Left lung (tissue), 10 donors: ENCODE data around the gene RASAL2. TPM values are rescaled to one million over a fixed set of nuclear protein-coding genes. Genes with fewer than 3 reads are reported as not detected.

ENCODE experiments used
- ATAC-seq: fragments of 200-7000 bp; cut with Tn5 transposase; one replicate; pipeline ENCODE4 v1.9.1; 2020; ENCODE audit warnings: moderate library complexity
- DNase-seq, 4 donors: peaks; one replicate each; pipeline ENCODE4 v3.0.0-alpha.2; 2013 to 2020
- H3K27ac ChIP-seq, 2 donors: fragments of 200-600 bp; sonication (generic) in 1 of 2; one replicate each; pipeline versions ENCODE4 v1.5.0 to v1.8.0; 2020 to 2021
- H3K27me3 ChIP-seq, 2 donors: fragments of 200-600 bp; sonication (generic) in 1 of 2; one replicate each; pipeline versions ENCODE4 v1.5.0 to v1.8.0; 2020 to 2021
- H3K36me3 ChIP-seq, 2 donors: fragments of 200-600 bp; sonication (generic) in 1 of 2; one replicate each; pipeline versions ENCODE4 v1.5.0 to v1.8.0; 2020 to 2021
- H3K4me1 ChIP-seq, 2 donors: fragments of 200-600 bp; one replicate each; pipeline ENCODE4 v1.8.0; 2021
- H3K4me3 ChIP-seq, 2 donors: fragments of 200-600 bp; sonication (generic) in 1 of 2; one replicate each; pipeline versions ENCODE4 v1.5.0 to v1.8.0; 2020 to 2021; ENCODE audit warnings: mild to moderate bottlenecking in 1 of 2
- H3K9me3 ChIP-seq, 2 donors: fragments of 200-600 bp; sonication (generic) in 1 of 2; one replicate each; pipeline versions ENCODE4 v1.5.0 to v1.8.0; 2020 to 2021
- CTCF ChIP-seq, 2 donors: fragments of 200-600 bp; sonication (generic) in 1 of 2; IDR thresholded peaks; one replicate each; pipeline versions ENCODE4 v1.5.0 to v1.8.0; 2021; ENCODE audit warnings: antibody characterized with exemption in 2 of 2
- intact Hi-C, 2 donors: fragments of 100-400 bp; cut with DNase I; formaldehyde crosslinking; loops; one replicate each; pipeline versions ENCODE4 v1.11.2 to v1.14.2; 2022
- polyA plus RNA-seq, 6 donors: library from polyadenylated mRNA; unstranded; fragments of 120-200 nt; gene quantifications; one replicate each; pipeline ENCODE4 v1.2.1, GENCODE V29; 2013; ENCODE audit not compliant: insufficient read length in 6 of 6
- total RNA-seq, 2 donors: library from RNA; stranded (reverse); fragmentation: NEBNext Ultra II Directional; extraction: Animal tissue kit (Norgen Biotek cat#: 25700); gene quantifications; one replicate each; pipeline ENCODE4 v1.2.1, GENCODE V29; 2021
- donor health status: DM: no; HTN: yes; CAD: no.
- donor health status: DM: no; HTN: no; CAD: no.

The RASAL2 gene
- total and polyA plus RNA-seq, 8 donors, result 26.4 to 35.6 (median 29.5) TPM

DNA sequence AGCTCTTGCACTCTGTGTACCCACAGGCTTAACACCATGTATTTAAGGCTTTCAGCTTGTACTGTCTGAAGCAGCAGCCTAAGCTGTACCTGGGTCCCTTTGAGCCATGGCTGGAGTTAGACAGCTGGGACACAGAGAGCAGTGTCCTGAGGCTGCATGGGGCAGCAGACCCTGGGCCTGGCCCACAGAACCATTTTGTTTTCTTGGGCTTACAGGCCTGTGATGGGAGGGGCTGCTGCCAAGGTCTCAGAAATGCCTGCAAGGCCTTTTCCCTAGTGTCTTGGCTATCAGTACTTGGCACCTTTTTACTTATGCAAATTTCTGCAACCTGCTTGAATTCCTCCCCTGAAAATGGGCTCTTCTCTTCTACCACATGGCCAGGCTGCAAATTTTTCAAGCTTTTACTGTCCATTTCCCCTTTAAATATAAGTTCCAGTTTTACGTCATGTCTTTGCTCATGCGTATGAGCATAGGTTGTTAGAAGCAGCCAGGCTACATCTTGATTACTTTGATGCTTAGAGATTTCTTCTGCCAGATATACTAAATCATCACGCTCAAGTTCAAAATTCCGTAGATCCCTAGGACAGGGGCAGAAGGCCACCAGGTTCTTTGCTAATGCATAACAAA lies 259.0 kb downstream of the RASAL2 start:
- no peak for TF ChIP-seq CTCF (IDR thresholded peaks at IDR 0.05)
- no peaks in the 10 kb centered on the region for H3K27me3 ChIP-seq
- no peaks in the 10 kb centered on the region for H3K4me1 ChIP-seq
- intact Hi-C loops, result no loop called here
- DNase-seq (no peak), ATAC-seq (no peak)
- H3K36me3 ChIP-seq, result no peaks in the 10 kb centered on the region
- no peak overlapping the region for H3K4me3 ChIP-seq
- no peak overlapping the region for H3K27ac ChIP-seq
- H3K9me3 ChIP-seq, result peaks cover 0 to 5% of the 10 kb centered on the region in 2 donors

DNA sequence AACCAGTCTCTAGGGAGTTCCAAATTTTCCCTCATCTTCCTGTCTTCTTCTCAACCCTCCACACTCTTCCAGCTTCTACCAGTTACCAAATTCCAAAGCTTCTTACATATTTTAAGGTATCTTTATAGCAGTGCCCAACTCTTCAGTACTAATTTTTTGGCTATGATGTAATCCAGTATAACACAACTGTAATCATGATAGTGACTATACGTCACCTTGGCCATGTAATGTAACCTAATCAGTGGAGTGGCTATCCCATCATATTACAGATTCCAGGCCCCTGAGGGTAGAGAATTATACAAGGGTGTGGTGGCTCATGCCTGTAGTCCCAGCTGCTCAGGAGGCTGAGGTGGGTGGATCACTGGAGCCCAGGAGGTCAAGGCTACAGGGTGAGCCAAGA lies 259.6 kb downstream of the RASAL2 start:
- Histone ChIP-seq H3K9me3 (peaks cover 0 to 5% of the 10 kb centered on the region in 2 donors), H3K4me3 (no peak overlapping the region), H3K27ac (no peak overlapping the region), H3K4me1 (no peaks in the 10 kb centered on the region), H3K36me3 (no peaks in the 10 kb centered on the region), H3K27me3 (no peaks in the 10 kb centered on the region)
- TF ChIP-seq CTCF (IDR thresholded peaks at IDR 0.05), result no peak
- intact Hi-C loops, result no loop called here
- DNase-seq (no peak), ATAC-seq (no peak)

DNA sequence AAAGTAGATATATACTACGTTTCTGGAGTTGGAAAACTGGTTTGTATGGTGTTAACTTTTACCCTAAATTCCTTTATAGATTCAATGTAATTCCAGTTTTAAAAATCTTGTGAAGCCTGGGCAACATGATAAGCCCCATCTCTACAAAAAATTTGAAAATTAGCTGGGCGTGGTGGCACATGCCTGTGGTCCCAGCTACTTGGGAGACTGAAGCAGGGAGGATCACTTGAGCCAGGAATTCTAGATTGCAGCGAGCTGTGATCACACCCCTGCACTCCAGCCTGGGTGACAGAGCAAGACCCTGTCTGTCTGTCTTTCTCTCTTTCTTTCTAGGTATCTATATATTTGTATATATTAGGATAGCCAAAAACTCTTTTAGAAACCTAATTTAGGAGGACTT lies 260.9 kb downstream of the RASAL2 start:
- ATAC-seq (peak; percentile 74), DNase-seq (no peak)
- intact Hi-C loops, result no loop called here
- TF ChIP-seq CTCF (IDR thresholded peaks at IDR 0.05), result no peak
- Histone ChIP-seq H3K36me3 (no peaks in the 10 kb centered on the region), H3K27ac (no peak overlapping the region), H3K9me3 (peaks cover 0 to 5% of the 10 kb centered on the region in 2 donors), H3K4me3 (no peak overlapping the region), H3K27me3 (no peaks in the 10 kb centered on the region), H3K4me1 (no peaks in the 10 kb centered on the region)

DNA sequence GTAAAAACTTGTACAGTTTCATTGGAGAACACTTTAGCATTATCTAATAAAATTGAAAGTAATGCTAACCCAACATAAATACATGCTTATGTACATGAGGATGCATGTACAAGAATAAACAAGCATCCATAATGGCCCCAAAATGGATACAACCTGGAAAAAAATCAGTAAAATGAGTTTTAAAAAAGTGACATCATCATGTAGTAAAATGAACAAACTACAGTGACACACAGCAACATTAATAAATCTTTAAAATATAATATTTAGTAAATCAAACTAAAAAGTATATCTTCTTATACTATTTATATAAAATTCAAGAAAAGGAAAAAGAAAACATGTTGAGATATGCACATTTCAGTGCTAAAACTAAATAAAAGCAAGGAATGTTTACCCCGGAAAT lies 262.4 kb downstream of the RASAL2 start:
- Histone ChIP-seq H3K27ac (no peak overlapping the region), H3K4me3 (no peak overlapping the region), H3K36me3 (no peaks in the 10 kb centered on the region), H3K27me3 (no peaks in the 10 kb centered on the region), H3K9me3 (peaks cover 0 to 5% of the 10 kb centered on the region in 2 donors), H3K4me1 (no peaks in the 10 kb centered on the region)
- no peak for TF ChIP-seq CTCF (IDR thresholded peaks at IDR 0.05)
- no peak for DNase-seq
- intact Hi-C loops, result no loop called here
- ATAC-seq, result no peak

DNA sequence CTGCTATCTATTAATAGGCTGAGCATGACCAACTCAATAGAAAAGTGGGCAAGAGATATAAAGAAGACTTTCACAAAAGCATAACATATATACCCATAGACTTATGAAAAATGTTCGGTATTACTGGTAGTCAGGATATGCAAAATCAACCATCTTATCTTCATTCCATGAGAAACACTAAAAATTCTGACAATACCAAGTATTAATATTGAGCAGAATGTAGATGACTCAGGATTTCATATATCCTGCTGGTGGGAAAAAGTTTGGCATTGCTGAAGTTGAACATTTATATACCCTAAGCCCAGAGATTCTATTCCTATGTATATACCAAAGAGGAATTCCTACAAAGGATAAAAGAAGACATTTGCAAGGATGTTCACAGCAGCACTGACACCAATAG lies 264.6 kb downstream of the RASAL2 start:
- Histone ChIP-seq H3K9me3 (no peaks in the 10 kb centered on the region), H3K4me1 (no peaks in the 10 kb centered on the region), H3K4me3 (no peak overlapping the region), H3K36me3 (no peaks in the 10 kb centered on the region), H3K27me3 (no peaks in the 10 kb centered on the region), H3K27ac (no peak overlapping the region)
- no peak for ATAC-seq
- no peak for TF ChIP-seq CTCF (IDR thresholded peaks at IDR 0.05)
- intact Hi-C loops, result no loop called here
- no peak for DNase-seq
